GM12874 (cell line): Measurements from ENCODE around the gene RAB1B.

Source experiments
- TF ChIP-seq, protein P1 (sequence below): IDR thresholded peaks from 2 replicates; pipeline ENCODE4 v1.5.1; 2011; ENCODE audit warnings: low read depth, mild to moderate bottlenecking, control low read depth, low read length, moderate library complexity; ENCODE audit not compliant: insufficient read depth

The RAB1B gene

DNA sequence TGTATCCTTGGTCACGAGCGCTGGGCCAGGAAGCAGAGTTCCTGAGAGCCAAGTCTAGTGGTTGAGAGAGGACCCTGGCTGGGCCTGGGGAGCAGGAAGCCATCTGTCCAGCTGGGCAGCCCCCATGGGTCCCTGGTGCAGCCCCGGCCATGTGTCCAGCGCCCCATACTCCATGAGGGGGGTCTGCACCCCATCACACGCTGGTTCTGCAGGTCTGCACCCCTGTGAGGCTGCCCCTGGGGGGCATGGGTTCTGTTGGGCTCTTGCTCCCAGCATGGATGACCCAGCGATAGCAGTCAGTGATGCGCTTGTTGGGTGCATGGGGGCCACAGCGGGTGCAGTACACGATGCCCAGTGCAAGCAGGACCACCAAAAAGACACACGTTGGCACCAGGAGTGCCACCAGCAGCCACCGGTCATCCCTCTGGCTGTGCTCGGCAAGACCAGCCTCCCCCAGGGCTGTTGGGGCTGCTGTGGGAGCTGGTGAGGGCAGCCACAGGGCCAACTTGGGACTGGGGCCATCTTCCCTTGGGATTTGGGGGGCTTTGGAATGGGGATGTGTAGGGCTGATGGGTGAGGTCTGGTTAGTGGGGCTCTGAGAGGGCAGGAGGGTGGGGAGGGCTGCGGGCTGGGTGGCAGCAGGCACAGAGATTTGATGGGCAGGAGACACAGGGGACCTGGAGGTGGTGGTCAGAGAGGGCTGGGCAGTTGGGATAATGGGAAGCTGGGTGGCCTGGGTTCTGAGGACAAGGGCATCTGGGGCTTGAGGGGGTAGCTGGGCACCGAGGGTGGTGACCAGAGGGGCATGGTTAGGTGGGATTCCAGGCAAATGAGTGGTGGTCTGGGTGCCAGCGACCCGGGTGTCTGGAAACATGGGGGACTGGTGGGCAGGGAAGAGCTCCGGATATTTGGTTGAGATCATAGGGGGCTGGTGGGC, 46.4 kb downstream of the RAB1B start:
- TF ChIP-seq, protein P1, sequence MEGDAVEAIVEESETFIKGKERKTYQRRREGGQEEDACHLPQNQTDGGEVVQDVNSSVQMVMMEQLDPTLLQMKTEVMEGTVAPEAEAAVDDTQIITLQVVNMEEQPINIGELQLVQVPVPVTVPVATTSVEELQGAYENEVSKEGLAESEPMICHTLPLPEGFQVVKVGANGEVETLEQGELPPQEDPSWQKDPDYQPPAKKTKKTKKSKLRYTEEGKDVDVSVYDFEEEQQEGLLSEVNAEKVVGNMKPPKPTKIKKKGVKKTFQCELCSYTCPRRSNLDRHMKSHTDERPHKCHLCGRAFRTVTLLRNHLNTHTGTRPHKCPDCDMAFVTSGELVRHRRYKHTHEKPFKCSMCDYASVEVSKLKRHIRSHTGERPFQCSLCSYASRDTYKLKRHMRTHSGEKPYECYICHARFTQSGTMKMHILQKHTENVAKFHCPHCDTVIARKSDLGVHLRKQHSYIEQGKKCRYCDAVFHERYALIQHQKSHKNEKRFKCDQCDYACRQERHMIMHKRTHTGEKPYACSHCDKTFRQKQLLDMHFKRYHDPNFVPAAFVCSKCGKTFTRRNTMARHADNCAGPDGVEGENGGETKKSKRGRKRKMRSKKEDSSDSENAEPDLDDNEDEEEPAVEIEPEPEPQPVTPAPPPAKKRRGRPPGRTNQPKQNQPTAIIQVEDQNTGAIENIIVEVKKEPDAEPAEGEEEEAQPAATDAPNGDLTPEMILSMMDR, result no peak

DNA sequence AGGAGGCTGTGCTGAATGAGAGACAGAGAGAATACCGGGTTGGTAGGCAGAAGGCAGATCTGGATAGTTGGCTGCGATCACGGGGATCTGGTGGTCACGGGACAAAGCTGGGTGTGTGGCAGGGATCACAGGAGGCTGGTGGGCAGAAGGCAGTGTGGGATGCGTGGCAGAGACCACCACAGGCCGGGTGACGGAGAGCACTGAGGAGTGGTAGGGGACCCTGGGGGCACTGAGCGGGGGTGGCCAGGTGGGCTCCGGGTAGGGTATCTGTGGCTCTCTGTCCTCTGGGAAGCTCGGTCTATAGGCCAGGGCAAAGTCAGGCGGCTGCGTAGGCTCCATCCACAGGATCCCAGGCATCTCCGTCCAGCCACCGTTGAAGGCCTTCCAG, 47.1 kb downstream of the RAB1B start:
- TF ChIP-seq, protein P1, result no peak

DNA sequence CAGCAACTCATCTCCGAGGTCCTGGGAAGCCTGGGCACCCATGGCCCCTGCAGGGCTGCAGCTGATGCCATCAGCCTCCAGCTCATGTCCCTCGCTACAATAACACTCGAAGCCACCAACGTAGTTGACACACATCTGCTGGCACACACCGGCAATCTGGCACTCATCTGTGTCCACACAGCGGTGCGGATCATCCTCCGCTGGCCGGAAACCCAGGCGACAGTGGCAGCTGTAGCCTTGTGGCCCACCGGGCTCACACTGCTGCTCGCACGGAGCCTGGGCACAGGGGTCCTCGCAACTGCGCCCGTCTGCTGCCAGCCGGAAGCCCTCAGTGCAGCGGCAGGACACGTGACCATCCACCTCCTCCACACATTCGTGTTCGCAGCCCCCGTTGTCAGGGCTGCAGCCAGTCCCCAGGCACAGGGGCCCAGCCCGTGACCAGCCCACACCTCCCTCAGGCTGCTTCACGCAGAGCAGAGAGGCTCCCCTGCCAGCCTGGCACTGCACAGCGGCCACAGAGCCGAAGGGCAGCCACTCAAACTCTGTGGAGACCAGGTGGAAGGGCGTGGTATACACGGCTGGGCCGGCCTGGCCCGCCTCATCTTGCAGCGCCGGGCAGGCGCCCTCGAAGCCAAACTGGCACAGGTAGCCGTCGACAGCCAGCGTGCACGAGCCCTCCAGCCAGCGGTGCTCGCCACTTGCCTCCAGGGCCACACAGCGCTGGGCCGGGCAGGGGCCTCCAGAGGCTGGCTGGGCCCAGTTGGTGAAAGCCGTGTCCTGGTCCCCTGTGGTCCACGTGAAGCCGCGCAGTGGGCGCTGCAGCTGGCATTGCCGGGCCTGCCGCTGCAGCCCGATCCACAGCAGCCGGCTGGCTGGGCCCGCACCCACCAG, 47.7 kb downstream of the RAB1B start:
- TF ChIP-seq, protein P1, result no peak

DNA sequence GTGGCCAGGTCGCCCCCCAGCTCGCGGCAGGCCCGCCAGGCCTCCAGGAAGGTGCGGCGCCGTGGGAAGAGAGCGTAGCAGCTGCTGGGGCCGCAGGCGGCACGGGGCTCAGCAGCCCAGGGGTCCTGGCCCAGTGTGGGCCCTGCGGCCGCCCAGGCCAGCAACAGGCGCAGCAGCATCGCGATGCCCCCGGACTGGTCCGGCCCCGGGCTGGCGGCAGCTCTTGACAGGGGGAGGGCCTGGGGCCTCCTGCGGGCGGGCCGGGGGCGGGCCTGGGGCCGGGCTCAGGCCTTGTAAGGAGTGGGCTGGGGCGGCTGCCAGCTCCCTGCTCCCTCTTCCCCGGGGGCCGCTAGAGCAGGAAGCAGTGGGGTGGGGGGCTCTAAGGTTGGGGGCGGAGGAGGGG, 48.4 kb downstream of the RAB1B start, which contains the start of gene CD248:
Gene CD248 (minus strand): TSS at position 196 of the 403 bp plus-strand sequence. CDS start 17 bp downstream, at position 179.
- TF ChIP-seq, protein P1, result no peak

DNA sequence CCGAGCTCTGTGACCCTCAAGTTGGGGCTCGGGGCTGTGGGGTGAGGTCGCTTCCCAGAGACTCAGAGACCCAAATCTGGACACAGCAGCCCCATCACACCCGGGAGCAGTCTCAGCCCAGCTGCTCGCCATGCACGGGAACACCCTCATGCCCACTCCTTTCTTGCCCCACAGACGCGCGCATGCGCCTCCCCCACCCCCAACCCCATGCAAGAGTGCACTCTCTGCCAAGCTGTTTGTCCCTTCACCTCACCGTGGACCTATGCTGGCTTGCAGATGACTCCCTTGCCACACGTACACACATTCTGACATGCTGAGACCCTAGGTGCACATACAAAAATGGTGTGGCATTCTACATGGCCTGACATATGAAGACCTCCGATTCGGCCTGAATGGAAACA, 48.9 kb downstream of the RAB1B start:
- TF ChIP-seq, protein P1, result no peak

DNA sequence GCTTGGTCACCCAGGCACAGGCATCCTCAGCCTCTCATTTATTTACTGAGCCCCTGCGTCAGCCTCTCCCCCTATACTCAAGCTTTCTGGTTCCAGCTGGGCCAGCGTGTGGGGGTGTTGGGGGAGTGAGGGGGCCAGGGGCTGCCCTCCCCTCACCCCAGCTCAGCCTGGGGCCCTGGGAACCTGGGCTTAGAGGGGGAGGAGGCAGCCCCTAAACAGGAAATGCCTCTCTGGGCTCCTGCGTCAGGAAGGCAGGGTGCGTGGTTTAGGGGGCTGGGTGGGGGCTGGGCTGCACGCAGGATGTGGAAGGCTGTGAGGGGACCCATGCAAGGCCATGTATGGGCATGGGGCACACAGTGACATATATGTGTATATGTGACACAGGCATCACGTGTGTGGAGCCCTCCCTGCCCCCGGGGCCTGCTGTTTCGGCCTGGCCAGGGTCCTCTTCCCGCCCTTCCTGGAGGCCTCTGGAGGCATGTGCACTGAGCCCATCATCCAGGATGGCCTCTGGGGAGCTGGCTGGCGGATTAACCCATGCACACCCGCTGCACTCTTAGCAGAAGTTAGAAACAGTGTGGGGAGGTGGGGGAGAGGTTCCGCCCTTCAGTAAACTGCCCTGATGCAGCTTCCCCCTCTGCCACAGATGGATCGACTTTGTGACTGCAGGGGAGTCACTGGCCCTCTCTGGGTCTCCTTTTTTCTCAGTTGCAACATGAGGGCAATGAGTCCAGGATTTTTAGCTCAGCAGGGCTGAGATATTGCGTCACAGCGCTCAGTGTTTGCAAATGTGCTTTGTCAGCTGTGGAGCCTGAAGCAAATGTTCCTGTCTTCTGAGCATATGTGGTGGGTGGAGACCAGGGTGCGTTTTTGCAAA, 49.5 kb downstream of the RAB1B start:
- TF ChIP-seq, protein P1, result no peak

DNA sequence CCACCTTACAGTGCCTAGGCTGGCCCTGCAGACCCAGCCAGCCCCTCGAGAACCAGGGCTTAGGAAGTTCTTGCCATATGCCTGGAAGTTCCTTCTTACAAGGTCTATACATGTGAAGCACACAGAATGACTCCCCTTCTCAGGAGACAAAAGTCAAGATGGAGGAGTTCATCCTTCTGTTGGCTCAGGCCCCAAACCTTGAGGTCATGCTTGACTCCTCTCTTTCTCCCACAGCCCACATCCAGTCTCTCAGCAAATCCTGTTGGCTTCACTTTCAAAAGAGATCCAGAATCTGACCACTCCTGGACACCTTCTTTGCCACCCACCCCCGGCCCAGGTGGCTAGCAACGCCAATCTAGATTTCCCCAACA, 50.1 kb downstream of the RAB1B start:
- TF ChIP-seq, protein P1, result no peak
